GM19463 (cell line): ENCODE measurements around the gene AGPAT4.
A peak's percentile ranks its signal among the peaks of the same experiment; 100 is the strongest.

Experiments used
- ATAC-seq: cut with Tn5 transposase; IDR thresholded peaks from one replicate; pipeline ENCODE4 v1.9.1; 2021; ENCODE audit warnings: mild to moderate bottlenecking, moderate library complexity; ENCODE audit not compliant: unreplicated experiment

Gene AGPAT4

DNA sequence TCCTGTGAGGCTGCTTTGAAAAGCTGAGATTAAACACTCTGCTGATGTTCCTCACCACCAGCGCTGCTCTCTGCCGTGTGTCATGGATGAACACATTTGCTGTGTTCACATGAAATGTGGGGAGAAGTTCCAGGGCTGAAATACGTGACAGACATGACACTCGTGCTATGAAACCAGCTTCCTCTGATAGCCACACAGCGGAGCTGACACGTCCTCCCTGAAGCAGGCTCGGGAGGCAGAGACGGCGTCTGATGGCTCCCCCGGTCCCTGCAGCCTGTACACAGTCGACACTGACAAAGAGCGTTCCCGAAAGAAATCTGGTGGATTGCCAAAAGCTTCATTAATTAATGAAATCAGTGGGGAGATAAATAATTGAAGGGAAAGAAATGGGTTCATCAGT is 17.5 kb downstream of the AGPAT4 start:
- no peak for ATAC-seq

DNA sequence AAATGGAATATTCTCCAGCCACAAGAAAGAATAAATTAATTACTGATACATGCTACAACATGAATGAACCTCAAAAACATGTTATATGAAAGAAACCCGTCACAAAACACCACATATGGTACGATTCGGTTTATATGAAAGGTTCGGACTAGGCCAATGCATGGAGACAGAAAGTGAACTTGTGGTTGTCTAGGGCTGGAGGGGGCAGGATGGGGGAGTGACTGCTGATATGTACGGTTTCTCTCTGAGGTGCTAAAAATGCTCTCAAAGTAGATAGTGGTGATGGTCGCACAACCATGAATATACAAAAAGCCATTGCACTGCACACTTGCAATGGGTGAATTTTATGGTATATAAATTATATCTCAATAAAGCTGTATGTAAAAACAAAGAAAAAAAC is 18.3 kb downstream of the AGPAT4 start:
- ATAC-seq, result no peak

DNA sequence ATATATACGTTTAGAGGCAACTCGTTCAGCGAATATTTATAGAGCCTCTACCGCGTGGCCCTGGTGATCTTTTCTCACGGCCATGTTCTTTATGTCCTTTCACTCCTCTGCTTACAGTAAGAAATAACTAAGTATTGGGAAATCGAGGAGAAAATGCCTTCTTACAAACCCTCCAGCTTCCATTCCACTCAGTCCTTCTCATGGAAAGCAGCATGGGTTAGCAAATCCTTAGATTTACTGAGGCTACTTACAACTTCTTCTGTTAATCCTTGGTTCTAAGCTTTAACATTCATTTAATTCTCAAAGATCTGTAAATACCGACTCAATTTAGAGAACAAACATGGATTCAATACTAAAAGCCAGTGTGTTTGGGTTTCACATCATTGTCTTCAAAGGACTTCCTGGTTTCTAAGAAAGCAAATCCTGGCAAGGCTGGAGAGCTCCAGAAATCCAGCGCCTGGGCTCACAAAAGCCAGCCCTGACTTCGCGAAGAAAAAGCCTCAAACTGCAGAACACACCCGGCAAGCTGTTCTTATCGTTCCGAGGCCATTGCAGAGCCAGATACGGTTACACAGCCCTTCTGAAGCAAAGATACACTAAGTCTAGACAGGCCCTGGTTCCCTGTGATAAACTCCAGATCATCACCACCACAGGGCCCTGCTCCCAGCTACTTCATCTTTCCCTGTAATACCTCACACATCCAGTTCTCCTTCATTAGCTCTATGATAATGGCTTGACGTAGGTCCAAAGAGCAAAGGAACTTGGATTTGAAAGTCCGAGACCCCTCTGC is 19.2 kb downstream of the AGPAT4 start:
- no peak for ATAC-seq

DNA sequence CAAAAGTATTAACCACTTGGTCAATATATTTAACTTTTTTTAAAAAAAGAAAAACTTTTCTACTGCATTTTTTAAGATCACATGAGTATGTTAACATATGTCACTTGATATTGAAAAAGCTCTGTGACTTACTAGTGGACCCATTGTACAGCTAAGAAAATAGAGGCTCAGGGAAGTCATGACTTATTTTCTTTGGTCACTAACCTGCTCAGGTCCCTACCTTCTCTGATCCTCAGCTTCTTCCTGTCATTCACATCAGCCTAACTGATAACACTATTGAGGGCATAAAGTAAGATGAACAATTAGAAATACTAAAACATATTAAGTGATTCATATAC is 19.8 kb downstream of the AGPAT4 start:
- ATAC-seq, result no peak

DNA sequence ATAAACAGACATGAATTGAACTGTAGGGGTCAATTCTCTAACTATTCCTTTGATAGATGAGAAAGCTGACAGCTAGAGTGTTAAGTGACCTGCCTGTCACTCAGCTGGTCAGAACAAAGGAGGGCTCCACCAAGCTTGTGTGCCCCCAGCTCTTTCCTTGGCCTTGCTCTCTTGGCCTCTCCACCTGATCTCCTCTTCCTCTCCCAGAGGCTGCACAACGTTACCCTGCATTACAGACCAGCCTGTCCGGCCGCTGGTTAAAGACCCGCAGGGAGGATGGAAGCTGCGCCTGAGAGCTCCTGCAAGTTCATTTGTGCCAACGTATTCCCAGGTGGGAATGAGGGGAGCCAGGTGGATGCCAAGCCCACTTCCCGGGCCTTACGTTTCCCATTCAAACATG is 22.5 kb downstream of the AGPAT4 start:
- no peak for ATAC-seq

DNA sequence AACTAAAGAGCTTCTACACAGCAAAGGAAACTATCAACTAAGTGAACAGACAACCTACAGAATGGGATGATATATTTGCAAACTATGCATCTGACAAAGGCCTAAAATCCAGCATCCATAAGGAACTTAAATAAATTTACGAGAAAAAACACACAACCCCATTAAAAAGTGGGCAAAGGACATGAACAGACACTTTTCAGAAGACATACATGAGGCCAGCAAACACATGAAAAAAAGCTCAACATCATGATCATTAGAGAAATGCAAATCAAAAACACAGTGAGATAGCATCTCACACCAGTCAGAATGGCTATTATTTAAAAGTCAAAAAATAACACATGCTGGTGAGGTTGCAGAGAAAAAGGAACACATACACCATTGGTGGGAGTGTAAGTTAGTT is 24.5 kb downstream of the AGPAT4 start:
- ATAC-seq, result no peak

DNA sequence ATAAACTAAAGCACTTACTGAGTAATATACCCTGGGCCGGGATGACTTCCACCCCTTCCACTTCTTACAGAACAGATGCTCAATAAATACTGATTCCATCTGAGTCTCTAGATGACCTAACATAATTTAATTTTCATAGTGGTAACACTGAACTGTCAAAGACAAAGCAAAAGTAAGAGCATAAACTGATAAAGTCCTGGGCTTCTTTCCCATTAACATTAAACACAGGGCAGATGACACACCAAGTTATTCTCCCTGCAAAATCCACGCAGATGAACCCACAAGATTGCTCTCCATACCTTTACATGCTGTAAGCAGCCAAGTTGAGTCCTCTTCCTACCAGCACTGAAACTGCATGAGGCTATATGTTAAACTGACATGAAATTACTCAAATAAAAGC is 27.1 kb downstream of the AGPAT4 start:
- no peak for ATAC-seq

DNA sequence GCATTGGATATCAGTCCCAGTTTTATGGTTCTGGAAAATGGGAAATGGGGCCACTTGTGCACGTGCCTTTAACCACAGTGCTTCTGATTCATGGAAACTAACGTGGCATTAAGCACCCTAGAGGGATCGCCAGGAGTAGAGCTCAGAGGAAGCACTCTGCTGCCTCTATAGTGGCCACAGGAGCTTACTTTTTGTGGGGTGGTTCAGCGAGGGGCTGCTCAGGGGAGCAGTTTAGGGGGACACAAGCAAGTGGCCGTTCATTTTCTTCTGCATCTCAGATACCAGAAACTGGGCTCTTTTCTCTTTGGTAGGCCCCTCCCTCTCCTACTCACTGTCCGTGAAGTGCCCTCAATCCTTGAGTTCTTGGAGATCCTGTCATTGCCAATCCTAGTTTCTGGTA is 28.5 kb downstream of the AGPAT4 start:
- ATAC-seq, result no peak

DNA sequence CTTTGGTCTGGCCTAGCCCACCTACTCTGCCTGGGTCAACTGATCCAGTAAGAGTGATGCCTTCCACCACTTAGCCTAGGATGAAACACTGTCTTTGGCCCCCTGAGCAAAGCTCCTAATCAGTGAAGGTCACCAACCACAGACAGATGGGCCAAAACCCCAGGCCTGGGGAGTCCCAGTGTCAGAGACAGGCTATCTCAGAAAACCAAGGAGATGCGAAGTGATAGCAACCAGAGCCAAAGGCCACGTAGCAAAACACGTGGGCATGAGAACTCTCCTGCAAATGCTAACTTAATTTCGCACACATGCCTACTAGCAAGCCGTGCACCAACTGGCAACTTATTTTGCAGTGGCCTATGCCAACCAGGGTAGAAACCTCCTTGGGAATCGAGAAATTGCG is 29.1 kb downstream of the AGPAT4 start:
- ATAC-seq, result no peak

DNA sequence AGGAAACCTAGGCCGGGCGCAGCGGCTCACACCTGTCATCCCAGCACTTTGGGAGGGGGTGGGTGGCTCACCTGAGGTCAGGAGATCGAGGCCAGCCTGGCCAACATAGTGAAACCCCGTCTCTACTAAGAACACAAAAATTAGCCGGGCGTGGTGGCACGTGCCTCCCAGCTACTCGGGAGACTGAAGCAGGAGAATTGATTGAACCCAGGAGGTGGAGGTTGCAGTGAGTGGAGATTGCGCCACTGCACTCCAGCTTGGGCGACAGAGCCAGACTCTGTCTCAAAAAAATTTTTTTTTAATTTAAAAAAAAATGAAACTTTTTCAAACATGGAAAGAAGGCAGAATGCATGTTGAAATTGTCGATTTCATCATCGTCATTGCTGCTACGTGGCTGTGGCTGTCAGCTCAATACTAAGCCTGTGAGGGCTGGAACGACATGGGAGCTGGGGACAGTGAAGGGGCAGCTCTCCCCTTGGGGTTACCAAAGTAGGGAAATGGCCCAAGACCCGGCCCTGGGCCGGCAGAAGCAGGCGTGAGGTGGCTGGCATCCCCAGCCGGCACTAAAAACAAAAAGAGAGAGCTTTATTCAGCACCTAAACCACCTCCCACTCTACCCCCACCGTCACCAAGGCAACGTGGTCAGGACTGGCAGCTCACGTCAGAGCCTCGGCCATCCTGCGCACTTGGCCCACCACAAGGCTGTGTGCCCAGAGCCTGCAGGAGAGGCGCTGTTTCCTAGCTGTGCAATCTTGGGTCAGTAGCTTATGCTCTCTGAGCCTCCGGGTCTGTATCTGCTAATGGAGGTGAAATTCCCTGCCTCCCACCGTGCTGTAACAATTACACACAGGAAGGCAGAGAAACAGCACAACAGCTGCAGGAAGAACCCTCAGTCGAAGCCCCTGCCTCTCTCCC is 30.8 kb downstream of the AGPAT4 start:
- no peak for ATAC-seq

DNA sequence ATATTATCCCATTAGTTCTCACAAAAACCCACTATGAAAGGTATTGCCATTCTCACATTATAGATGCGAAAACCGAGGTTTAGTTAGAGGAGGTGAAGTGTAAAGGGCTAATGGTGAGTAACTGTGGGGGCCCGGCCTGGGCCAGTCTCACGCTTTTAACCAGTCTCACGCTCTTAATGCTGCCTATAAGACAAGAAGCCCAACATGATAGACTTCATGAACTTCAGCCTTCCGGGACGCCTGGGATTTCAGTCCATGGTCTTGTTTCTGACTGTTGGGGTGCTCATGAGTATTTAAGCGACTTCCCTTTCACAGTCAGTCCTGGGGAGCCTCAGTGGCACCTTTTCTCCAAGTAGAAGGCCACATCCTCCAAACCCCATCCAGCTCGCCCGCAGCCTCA is 31.7 kb downstream of the AGPAT4 start:
- ATAC-seq, result no peak

DNA sequence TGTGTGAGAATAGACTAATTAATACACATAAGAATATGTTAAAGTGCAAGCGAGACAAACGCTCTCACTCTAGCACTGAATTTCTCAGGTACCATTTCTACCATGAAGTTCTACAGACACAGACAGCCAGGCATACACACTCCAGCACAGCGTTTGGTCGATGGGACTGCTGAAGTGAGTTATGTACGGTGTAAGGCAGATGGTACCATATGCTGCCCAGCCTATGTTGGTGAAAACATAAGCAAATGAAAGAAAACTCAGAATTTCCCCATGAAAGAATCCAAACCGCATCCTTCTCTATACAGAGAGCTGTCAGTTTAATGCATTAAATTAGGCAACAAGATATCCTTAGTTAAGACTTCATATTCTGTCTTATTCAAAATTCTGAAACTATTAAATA is 34.9 kb downstream of the AGPAT4 start:
- ATAC-seq, result no peak

DNA sequence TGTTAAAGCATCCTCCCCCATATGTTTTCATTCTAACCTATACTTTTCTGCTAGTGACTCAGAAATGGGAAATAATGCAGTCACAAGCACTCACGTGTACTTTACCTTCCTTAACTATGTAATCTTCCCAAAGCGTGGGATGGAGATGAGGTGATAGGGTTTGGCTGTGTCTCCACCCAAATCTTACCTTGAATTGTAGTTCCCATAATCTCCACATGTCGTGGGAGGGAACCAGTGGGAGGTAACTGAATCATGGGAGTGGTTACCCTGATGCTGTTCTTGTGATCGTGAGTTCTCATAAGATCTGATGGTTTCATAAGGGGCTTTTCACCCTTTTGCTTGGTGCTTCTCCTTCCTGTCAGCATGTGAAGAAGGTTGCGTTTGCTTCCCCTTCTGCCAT is 35.4 kb downstream of the AGPAT4 start:
- no peak for ATAC-seq

DNA sequence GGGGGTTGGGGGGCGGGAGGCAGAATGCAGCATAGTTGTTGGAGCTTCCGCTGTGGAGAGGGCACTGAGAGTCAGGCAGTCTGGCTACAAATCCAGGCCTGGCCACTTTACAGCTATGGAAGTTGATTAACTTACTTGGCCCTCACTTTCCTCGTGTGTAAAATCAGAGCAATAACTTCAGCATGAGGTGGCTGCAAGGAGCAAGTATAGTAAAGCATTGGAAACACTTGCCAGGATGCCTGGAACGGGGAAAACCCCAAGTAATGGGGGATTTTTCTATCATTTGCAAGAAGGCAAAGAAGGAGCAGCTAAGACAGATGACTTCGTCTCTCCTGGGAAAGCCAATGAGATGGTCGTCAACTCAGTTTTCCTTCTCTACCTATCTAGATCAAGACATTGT is 35.8 kb downstream of the AGPAT4 start:
- no peak for ATAC-seq

DNA sequence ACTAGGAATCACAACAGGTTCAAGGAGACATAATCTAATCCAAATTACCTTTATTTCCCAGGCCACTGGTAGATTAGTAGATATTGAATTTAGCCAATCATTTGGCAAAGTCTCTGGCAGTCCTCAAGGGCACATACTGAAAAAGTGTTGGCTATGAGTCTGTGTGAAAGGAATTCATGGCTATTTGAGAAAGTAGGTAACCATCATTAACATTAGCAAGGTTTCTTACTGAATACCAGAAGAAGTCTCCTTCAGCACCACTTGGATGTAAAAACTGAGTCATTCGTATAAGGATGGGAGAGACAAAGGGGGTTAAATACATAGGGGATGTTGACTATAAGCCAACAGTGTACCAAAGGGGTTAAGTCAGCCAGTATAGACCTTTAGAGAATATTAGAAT is 36.7 kb downstream of the AGPAT4 start:
- no peak for ATAC-seq

DNA sequence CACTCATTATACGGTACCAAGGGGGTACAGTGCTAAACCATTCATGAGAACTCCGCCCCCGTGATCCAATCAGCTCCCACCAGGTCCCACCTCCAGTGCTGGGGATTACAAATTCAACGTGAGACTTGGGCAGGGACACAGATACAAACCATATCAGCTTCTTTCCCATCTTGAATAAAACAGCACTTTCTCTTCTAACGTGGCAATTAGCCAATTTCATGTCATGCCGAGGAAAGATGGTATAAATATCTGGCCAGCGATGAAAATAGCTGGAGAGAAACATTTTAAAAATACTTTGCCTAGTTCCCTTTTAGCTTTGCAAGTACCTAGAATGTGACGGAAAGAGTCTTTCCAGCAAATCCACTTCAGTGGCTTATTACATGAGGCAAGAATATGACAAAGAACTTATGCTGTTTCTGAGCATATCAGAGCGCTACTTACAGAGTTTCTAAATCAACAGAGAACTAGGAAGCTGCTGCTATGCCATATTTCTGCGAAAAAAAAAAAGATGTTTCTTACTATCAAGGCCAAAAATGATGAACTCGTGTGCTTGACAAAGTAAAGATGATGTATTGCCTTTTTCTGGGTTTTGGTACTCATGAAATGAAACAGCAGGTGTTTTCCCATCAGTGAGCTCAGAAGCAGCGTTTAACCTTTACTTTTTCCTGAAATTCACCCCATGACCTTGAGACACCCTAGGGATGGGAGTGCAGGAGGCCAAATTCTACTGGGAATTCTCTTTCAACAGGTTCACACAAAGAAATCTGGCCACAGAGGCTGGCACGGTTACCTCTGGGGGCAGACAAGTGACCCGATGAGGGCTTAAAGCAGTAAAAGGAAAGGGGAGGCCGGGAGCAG is 37.9 kb downstream of the AGPAT4 start:
- ATAC-seq, result peak; percentile 65

DNA sequence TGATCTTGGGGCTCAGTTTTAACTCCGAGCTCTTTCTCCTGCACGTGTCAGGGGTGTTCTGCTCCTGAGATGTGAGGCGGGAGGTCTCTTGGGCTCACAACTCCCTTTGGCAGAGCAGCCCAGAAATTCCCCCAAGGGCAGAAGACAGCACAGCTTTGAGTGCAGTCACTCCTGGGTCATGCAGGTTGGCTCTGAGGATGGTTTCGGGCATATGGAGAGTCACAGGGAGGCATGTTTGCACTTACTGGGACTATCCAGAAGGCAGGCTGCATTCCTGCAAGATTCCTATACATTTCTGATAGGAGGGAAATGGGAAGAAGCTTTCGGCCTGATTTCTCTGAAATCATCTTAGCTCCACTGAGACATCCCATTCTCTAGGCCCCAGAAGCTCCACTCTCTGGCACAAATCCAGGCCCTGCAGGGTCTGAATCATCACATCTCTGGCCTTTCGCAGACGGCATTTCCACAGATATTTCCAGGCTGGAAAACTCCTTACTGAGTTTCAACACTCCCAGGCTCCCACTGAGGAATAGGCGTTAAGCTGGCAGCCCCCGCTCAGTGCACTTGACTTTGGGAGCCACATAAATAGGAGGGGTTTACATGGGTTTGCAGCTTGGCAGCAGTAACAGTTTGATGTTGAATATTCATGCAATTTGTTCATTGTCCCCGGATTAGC is 39.7 kb downstream of the AGPAT4 start:
- ATAC-seq, result no peak

DNA sequence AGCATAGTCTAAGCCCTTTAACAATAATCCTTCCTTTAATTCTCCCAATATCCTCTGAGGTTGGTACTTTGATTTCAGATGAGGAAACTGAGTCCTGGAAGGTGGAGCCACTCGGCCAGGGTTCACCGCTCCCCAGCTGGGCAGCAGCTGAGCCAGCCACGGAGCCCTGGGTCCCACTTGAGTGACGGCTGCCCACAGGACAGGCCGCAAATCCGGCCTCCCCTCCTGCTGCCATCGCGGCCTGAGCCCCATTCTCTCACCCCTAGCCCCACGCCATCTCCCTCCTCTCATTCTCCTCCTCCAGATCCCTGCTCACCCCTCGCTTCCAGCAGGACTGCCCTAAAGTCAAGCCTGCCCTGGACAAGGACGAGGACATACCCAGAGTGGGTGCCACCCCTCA is 41.4 kb downstream of the AGPAT4 start:
- ATAC-seq, result no peak

DNA sequence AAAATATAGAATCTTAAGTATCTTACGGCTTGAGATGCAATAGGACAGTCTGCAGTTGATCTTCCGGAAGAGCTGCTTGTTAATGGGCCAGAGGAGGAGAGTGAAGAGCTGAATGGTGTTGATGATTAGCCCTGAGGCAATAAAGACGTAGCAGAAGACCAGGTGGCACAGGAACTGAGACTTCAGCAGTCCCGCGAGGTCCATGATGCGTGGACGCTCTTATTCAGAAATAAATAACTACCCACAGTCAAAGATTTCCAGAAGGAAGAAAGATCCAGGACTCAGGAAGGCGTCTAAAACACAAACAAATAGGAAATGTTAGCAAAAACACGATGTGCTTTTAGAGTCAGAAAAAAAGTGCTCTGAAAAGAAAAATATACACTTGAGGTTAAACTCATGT is 41.9 kb downstream of the AGPAT4 start:
- peak; percentile 41 for ATAC-seq

DNA sequence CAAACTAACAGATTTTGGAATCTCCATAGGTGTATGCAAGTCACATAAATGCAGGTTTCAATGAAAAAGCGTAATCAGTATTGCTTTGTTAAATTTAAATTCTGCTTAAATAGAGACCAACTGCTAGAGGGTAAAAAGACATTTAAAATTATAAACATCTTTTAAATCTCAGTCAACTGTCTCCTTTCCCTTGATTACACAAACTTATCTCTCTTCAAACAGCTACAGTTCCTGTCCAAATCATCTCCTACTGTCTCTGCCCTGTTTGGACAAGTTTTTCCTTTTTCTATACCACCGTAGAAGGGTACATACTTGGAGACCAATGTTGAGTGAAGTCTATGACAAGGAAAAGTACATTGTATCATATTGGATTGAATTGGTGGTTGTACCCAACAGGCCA is 43.5 kb downstream of the AGPAT4 start:
- ATAC-seq, result no peak
